Stimulated activated naive B cell treated with anti-CD40 and anti-IgM and Interleukin-4, amounts not matched to agents 10 μg/mL and 1 μg/mL and 100 μg/mL, for 72 hours (primary cell): ENCODE data around the gene KLF4.
"Not testable (repeated sequence)": the region's sequence is repeated elsewhere in the genome, so short reads cannot be mapped to it uniquely, and the experiment has no call there.

Experiments
- ATAC-seq, 2 donors: fragments of 150-1000 bp; cut with Tn5 transposase; replicated peaks; 2 replicates each; pipeline ENCODE4 v1.10.0; 2021; ENCODE audit warnings: moderate library complexity in 1 of 2
- DNase-seq: peaks from one replicate; pipeline ENCODE4 v3.0.0; 2021
- H3K27ac Mint-ChIP-seq: one replicate; pipeline ENCODE4 v1.8.0; 2022; ENCODE audit warnings: mild to moderate bottlenecking, mixed read lengths
- H3K27me3 Mint-ChIP-seq, 2 donors: one replicate each; pipeline ENCODE4 v1.8.0; 2022; ENCODE audit warnings: mixed read lengths in 2 of 2
- H3K36me3 Mint-ChIP-seq, 2 donors: one replicate each; pipeline ENCODE4 v1.8.0; 2022; ENCODE audit warnings: mixed read lengths in 2 of 2, mild to moderate bottlenecking in 1 of 2
- H3K4me1 Mint-ChIP-seq, 2 donors: one replicate each; pipeline ENCODE4 v1.8.0; 2022; ENCODE audit warnings: mixed read lengths in 2 of 2, mild to moderate bottlenecking in 1 of 2
- H3K4me3 Mint-ChIP-seq, 2 donors: one replicate each; pipeline ENCODE4 v1.8.0; 2022; ENCODE audit warnings: mild to moderate bottlenecking in 2 of 2, mixed read lengths in 2 of 2, moderate library complexity in 1 of 2
- H3K9me3 Mint-ChIP-seq, 2 donors: one replicate each; pipeline ENCODE4 v1.8.0; 2022; ENCODE audit warnings: mixed read lengths in 2 of 2, mild to moderate bottlenecking in 1 of 2

The KLF4 gene

GRCh38 chr9:107489687-107490605 is at the start of gene KLF4:
KLF4 (minus strand) TSS chr9:107489769; CDS start chr9:107489172, 597 bp downstream.
- peaks cover 54 to 59% of the 10 kb centered on the region in 2 donors for H3K27me3 Mint-ChIP-seq
- peaks cover 3 to 8% of the 10 kb centered on the region in 2 donors for H3K36me3 Mint-ChIP-seq
- H3K9me3 Mint-ChIP-seq, result peaks cover 0 to 1% of the 10 kb centered on the region in 2 donors
- peak within 1 kb of the TSS; percentile 91 for H3K27ac Mint-ChIP-seq
- H3K4me3 Mint-ChIP-seq, result peak within 1 kb of the TSS; percentile 87 to 94
- peaks cover 22 to 40% of the 10 kb centered on the region in 2 donors for H3K4me1 Mint-ChIP-seq
- ATAC-seq, result peak; percentile 78 to 81
- peak; percentile 71 for DNase-seq

DNA sequence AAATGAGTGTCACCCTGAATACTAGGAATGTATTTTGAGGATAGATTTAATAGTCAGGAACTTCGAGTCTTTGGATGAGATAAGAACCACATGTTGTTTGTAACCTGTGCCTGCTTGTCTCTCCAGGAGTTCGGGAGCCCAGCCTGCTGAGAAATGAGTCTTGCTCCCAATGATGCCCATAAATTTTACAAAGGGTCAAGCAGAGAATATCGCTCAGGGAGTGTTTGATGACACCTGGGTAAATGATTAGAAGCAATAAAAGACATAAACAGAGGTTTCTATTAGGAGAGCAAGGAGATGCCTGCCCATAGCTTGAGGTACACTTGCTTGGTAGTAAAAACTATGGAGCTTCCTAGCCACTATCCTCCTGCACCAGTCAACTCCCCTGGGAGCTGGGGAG is 46.9 kb upstream of the KLF4 start:
- H3K36me3 Mint-ChIP-seq, result no peaks in the 10 kb centered on the region
- no peaks in the 10 kb centered on the region for H3K4me1 Mint-ChIP-seq
- peaks cover 0 to 1% of the 10 kb centered on the region in 2 donors for H3K9me3 Mint-ChIP-seq
- DNase-seq, result no peak
- no peak overlapping the region for H3K4me3 Mint-ChIP-seq
- no peak for ATAC-seq
- H3K27ac Mint-ChIP-seq, result no peak overlapping the region
- H3K27me3 Mint-ChIP-seq, result no peaks in the 10 kb centered on the region

GRCh38 chr9:107534510-107535078 is 45.0 kb upstream of the KLF4 start:
- ATAC-seq (no peak), DNase-seq (no peak)
- Mint-ChIP-seq H3K9me3 (peaks cover 0 to 1% of the 10 kb centered on the region in 2 donors), H3K4me3 (no peak overlapping the region), H3K4me1 (no peaks in the 10 kb centered on the region), H3K27ac (no peak overlapping the region), H3K27me3 (no peaks in the 10 kb centered on the region), H3K36me3 (no peaks in the 10 kb centered on the region)

DNA sequence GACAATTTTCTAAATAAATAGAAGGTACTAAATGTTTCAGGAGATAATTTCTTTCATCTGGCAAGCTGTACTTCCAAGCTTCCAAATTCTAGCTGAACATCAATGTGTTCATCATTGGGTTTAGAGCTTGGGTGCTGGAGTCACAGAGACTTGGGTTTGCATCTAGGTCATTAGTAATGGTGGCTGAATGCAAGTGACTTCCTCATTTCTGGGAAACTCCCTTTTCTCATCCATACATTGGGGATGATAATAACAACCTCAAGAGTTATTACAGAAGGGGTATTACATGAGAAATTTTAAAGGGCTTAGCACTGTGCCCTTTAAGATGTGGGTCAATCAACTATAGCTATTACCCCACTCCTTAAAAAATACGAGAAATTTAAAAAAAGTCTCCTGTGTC is 41.1 kb upstream of the KLF4 start:
- DNase-seq, result no peak
- H3K36me3 Mint-ChIP-seq, result no peaks in the 10 kb centered on the region
- no peak overlapping the region for H3K27ac Mint-ChIP-seq
- no peak overlapping the region for H3K4me3 Mint-ChIP-seq
- H3K9me3 Mint-ChIP-seq, result peaks cover 0 to 1% of the 10 kb centered on the region in 2 donors
- H3K4me1 Mint-ChIP-seq, result no peaks in the 10 kb centered on the region
- no peaks in the 10 kb centered on the region for H3K27me3 Mint-ChIP-seq
- peak; percentile 73 to 74 for ATAC-seq

GRCh38 chr9:107528686-107529085 is 39.1 kb upstream of the KLF4 start:
- no peak for DNase-seq
- H3K9me3 Mint-ChIP-seq, result peaks cover 0 to 1% of the 10 kb centered on the region in 2 donors
- ATAC-seq, result no peak
- H3K36me3 Mint-ChIP-seq, result no peaks in the 10 kb centered on the region
- peaks cover 0 to under 1% of the 10 kb centered on the region in 2 donors for H3K27me3 Mint-ChIP-seq
- H3K4me3 Mint-ChIP-seq, result no peak overlapping the region
- H3K4me1 Mint-ChIP-seq, result no peaks in the 10 kb centered on the region
- peak overlapping the region; percentile 21 for H3K27ac Mint-ChIP-seq

- Mint-ChIP-seq H3K4me3 (no peak overlapping the region), H3K9me3 (peaks cover 7% of the 10 kb centered on the region in 2 donors), H3K27ac (no peak overlapping the region), H3K27me3 (peaks cover 7 to 20% of the 10 kb centered on the region in 2 donors), H3K36me3 (peaks cover 0 to 2% of the 10 kb centered on the region in 2 donors), H3K4me1 (no peaks in the 10 kb centered on the region)
- ATAC-seq (no peak), DNase-seq (no peak)
These were observed 34.0 kb upstream of the KLF4 start for GRCh38 chr9:107523539-107523938.

GRCh38 chr9:107520186-107520585 is 30.6 kb upstream of the KLF4 start:
- H3K27ac Mint-ChIP-seq, result no peak overlapping the region
- peaks cover 7% of the 10 kb centered on the region in 2 donors for H3K9me3 Mint-ChIP-seq
- ATAC-seq (no peak), DNase-seq (no peak)
- H3K27me3 Mint-ChIP-seq, result peaks cover 16 to 34% of the 10 kb centered on the region in 2 donors
- H3K4me3 Mint-ChIP-seq, result no peak overlapping the region
- peaks cover 0 to 2% of the 10 kb centered on the region in 2 donors for H3K36me3 Mint-ChIP-seq
- no peaks in the 10 kb centered on the region for H3K4me1 Mint-ChIP-seq

DNA sequence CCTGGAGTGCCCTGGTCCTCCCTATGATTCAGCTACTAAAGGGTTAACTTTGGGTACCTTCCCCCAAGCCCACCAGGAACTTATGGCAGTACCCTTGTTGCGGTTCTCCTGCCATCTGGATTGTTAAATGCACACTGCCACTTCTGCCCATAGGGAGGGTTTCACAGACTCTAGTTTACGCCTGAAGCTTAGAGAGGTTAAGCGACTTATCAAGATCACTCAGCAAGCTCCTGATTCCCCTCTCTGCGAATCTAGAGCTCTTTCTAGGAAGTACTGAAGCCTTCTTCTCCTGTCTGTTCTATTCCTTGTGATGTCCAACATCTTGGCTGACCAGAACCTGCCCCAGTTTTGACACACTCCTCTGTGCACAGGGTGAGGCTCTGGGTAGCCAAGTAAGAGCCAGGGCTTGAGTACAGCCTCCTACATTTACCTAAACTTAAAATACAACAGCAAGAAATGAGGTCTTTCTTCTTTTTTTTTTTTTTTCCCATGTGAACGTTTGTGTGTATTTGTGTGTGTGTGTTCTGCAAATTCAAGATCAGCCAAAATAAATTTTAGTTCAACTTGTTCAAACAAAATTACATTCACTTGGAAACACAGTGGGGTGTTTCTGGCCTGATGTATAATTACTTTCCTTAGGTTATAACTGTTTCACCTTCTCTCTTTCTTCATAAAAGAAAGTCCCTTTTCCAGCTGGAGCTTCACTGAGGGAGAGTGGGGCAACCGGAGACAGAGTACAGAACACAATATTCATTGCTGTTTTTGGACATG is 28.7 kb upstream of the KLF4 start:
- Mint-ChIP-seq H3K36me3 (peaks cover 0 to 2% of the 10 kb centered on the region in 2 donors), H3K9me3 (peaks cover 7% of the 10 kb centered on the region in 2 donors), H3K27me3 (peaks cover 16 to 30% of the 10 kb centered on the region in 2 donors), H3K27ac (no peak overlapping the region), H3K4me1 (peaks cover 2 to 13% of the 10 kb centered on the region in 2 donors), H3K4me3 (no peak overlapping the region)
- ATAC-seq (no peak), DNase-seq (no peak)

- DNase-seq (peak; percentile 0), ATAC-seq (peak; percentile 88 to 92)
- Mint-ChIP-seq H3K36me3 (no peaks in the 10 kb centered on the region), H3K4me1 (peaks cover 4 to 17% of the 10 kb centered on the region in 2 donors), H3K9me3 (no peaks in the 10 kb centered on the region), H3K4me3 (no peak overlapping the region), H3K27me3 (peaks cover 18 to 28% of the 10 kb centered on the region in 2 donors), H3K27ac (no peak overlapping the region)
These were observed 24.0 kb upstream of the KLF4 start for GRCh38 chr9:107513464-107514100.

GRCh38 chr9:107504585-107505455 is 15.3 kb upstream of the KLF4 start:
- Mint-ChIP-seq H3K4me1 (no peaks in the 10 kb centered on the region), H3K36me3 (no peaks in the 10 kb centered on the region), H3K4me3 (no peak overlapping the region), H3K27me3 (peaks cover 16 to 22% of the 10 kb centered on the region in 2 donors), H3K9me3 (no peaks in the 10 kb centered on the region), H3K27ac (no peak overlapping the region)
- DNase-seq (no peak), ATAC-seq (no peak)

- Mint-ChIP-seq H3K4me1 (no peaks in the 10 kb centered on the region), H3K27me3 (peaks cover 9 to 12% of the 10 kb centered on the region in 2 donors), H3K27ac (no peak overlapping the region), H3K9me3 (no peaks in the 10 kb centered on the region), H3K36me3 (no peaks in the 10 kb centered on the region), H3K4me3 (no peak overlapping the region)
- no peak for DNase-seq
- ATAC-seq, result no peak
These were observed 12.9 kb upstream of the KLF4 start for GRCh38 chr9:107502464-107502863.

- not testable (repeated sequence) for H3K27me3 Mint-ChIP-seq, H3K9me3 Mint-ChIP-seq, H3K36me3 Mint-ChIP-seq, ATAC-seq, H3K27ac Mint-ChIP-seq, DNase-seq, H3K4me1 Mint-ChIP-seq, H3K4me3 Mint-ChIP-seq
These were observed 11.0 kb upstream of the KLF4 start for GRCh38 chr9:107500421-107501200.
